HCT116 (cell line): ENCODE data around the gene NACC2. TPM values are rescaled to one million over a fixed set of nuclear protein-coding genes. Genes with fewer than 3 reads are reported as not detected.

Experiments
- ATAC-seq: fragments of 200-7000 bp; cut with Tn5 transposase; 2 replicates; pipeline ENCODE4 v1.9.1; 2020; ENCODE audit warnings: mild to moderate bottlenecking, moderate library complexity
- BruUV-seq: library from RNA; stranded (reverse); fragments of 400-500 nt; replicated peaks from 2 replicates; lab custom pipeline; 2021; lab: Mats Ljungman, UMichigan
- CTCF ChIA-PET: fragments of 300-600 bp; sonication (Branson Sonifier 250); formaldehyde crosslinking; loops from one replicate; lab custom pipeline; 2021; ENCODE audit warnings: antibody characterized with exemption; lab: Charles Lee
- POLR2A ChIA-PET: fragments of 300-600, 350-600 bp; sonication (Branson Sonifier 250); formaldehyde crosslinking; loops from one replicate; lab custom pipeline; 2021; ENCODE audit warnings: antibody characterized with exemption; lab: Charles Lee
- RAD21 ChIA-PET, 2 experiments: fragments of 300-600 bp; sonication (Branson Sonifier 250); formaldehyde crosslinking; loops; one replicate each; lab custom pipeline; 2023; ENCODE audit warnings: low total read pairs in 2 of 2; ENCODE audit not compliant: uncharacterized antibody in 2 of 2, unreplicated experiment in 2 of 2, low non-redundant PET in 1 of 2; lab: Charles Lee
- DNase-seq: peaks from one replicate; pipeline ENCODE4 v3.0.0-alpha.2; 2010; ENCODE audit warnings: low read depth, low spot score
- H2AFZ ChIP-seq: fragments of 200-600 bp; shearing (Covaris generic), sonication (generic); 2 replicates; pipeline ENCODE4 v1.6.1; 2017; ENCODE audit warnings: low read depth, mixed run types, mixed read lengths, antibody characterized with exemption, low read length; ENCODE audit not compliant: poor library complexity, severe bottlenecking
- H3K27ac ChIP-seq: 2 replicates; pipeline ENCODE4 v1.5.1; 2012; ENCODE audit warnings: low read depth, low read length
- H3K27me3 ChIP-seq: fragments of 200-600 bp; sonication (generic); 2 replicates; pipeline ENCODE4 v1.6.1; 2016; ENCODE audit warnings: mixed run types, low read length, mixed read lengths; ENCODE audit not compliant: insufficient read depth
- H3K36me3 ChIP-seq, 2 experiments: fragments of 200-500 bp in 1 of 2; fragments of 200-600 bp in 1 of 2; sonication (Bioruptor generic) in 1 of 2; sonication (generic) in 1 of 2; 2 replicates each; pipeline versions ENCODE4 v1.5.1 to v1.6.1; 2014 to 2016; ENCODE audit warnings: low read length in 2 of 2, inconsistent platforms in 1 of 2, mixed read lengths in 1 of 2, mixed run types in 1 of 2; ENCODE audit not compliant: insufficient read depth in 2 of 2, control insufficient read depth in 1 of 2
- H3K4me1 ChIP-seq, 2 experiments: fragments of 200-600 bp in 1 of 2; sonication (generic) in 1 of 2; 2 replicates each; pipeline versions ENCODE4 v1.5.1 to v1.6.1; 2012 to 2017; ENCODE audit warnings: low read length in 2 of 2, inconsistent platforms in 1 of 2, mild to moderate bottlenecking in 1 of 2, mixed read lengths in 1 of 2, mixed run types in 1 of 2, moderate library complexity in 1 of 2; ENCODE audit not compliant: insufficient read depth in 2 of 2, control insufficient read depth in 1 of 2
- H3K4me2 ChIP-seq: fragments of 200-600 bp; sonication (generic); 2 replicates; pipeline ENCODE4 v1.6.1; 2017; ENCODE audit warnings: mixed run types, low read length, mixed read lengths
- H3K4me3 ChIP-seq, 2 experiments: fragments of 200-600 bp in 1 of 2; sonication (generic) in 1 of 2; replicated peaks in 1 of 2; 2 replicates each; pipeline ENCODE4 v1.5.1; 2011 to 2016; ENCODE audit warnings: low read length in 2 of 2, control low read depth in 1 of 2, low read depth in 1 of 2, mild to moderate bottlenecking in 1 of 2, mixed read lengths in 1 of 2, mixed run types in 1 of 2
- H3K79me2 ChIP-seq: fragments of 200-600 bp; sonication (generic); 2 replicates; pipeline ENCODE4 v1.6.1; 2017; ENCODE audit warnings: mild to moderate bottlenecking, mixed run types, low read length, moderate library complexity, mixed read lengths; ENCODE audit not compliant: insufficient read depth
- H3K9ac ChIP-seq: fragments of 200-600 bp; sonication (generic); 2 replicates; pipeline ENCODE4 v1.6.1; 2016; ENCODE audit warnings: low read length, mixed read lengths
- H3K9me2 ChIP-seq: fragments of 200-600 bp; sonication (generic), shearing (Covaris generic); 2 replicates; pipeline ENCODE4 v1.6.1; 2017; ENCODE audit warnings: mixed run types, mild to moderate bottlenecking, moderate library complexity; ENCODE audit not compliant: insufficient read depth
- H3K9me3 ChIP-seq, 2 experiments: fragments of 200-500 bp in 1 of 2; fragments of 200-600 bp in 1 of 2; sonication (Bioruptor generic) in 1 of 2; sonication (generic) in 1 of 2; 2 replicates each; pipeline ENCODE4 v1.6.1; 2014 to 2017; ENCODE audit warnings: low read length in 2 of 2, mixed read lengths in 2 of 2, inconsistent platforms in 1 of 2, low read depth in 1 of 2, mild to moderate bottlenecking in 1 of 2, mixed run types in 1 of 2, moderate library complexity in 1 of 2; ENCODE audit not compliant: control insufficient read depth in 1 of 2, insufficient read depth in 1 of 2
- H4K20me1 ChIP-seq: fragments of 200-600 bp; sonication (generic), shearing (Covaris generic); 2 replicates; pipeline ENCODE4 v1.6.1; 2017; ENCODE audit warnings: mixed run types, mild to moderate bottlenecking, moderate library complexity; ENCODE audit not compliant: insufficient read depth
- CTCF ChIP-seq, 3 experiments: fragments of 200-600 bp in 1 of 3; sonication (generic) in 1 of 3; IDR thresholded peaks in 2 of 3; conservative IDR thresholded peaks in 1 of 3; 2 replicates each; pipeline ENCODE4 v1.5.1; 2012 to 2017; ENCODE audit warnings: low read depth in 2 of 3, low read length in 2 of 3, antibody characterized with exemption in 1 of 3, borderline replicate concordance in 1 of 3, control low read depth in 1 of 3, mild to moderate bottlenecking in 1 of 3, mixed read lengths in 1 of 3, mixed run types in 1 of 3, moderate library complexity in 1 of 3; ENCODE audit not compliant: insufficient read depth in 1 of 3
- ZBTB33 ChIP-seq: IDR thresholded peaks from 2 replicates; pipeline ENCODE4 v1.6.1; 2011; ENCODE audit warnings: mild to moderate bottlenecking, low read length, moderate library complexity; ENCODE audit not compliant: insufficient replicate concordance; ENCODE audit errors: extremely low read depth
- intact Hi-C: fragments of 100-400 bp; cut with micrococcal nuclease; formaldehyde crosslinking; loops from 2 replicates; pipeline ENCODE4 v1.10.0; 2022
- total RNA-seq: library from RNA; stranded (reverse); gene quantifications from one replicate; pipeline ENCODE4 v1.2.1, GENCODE V29; 2021; ENCODE audit not compliant: unreplicated experiment

NACC2 gene
- total RNA-seq, 1 experiment from 2014 or later: 27.8 TPM

- BruUV-seq: no TSS peak
- H3K36me3 ChIP-seq: no peaks in the 10 kb centered on the region
- peak; percentile 44; the same call in 1 of the 2 replicates for ATAC-seq
- intact Hi-C loops: no loop called here
- no peaks in the 10 kb centered on the region for H4K20me1 ChIP-seq
- no peak for DNase-seq
- CTCF ChIA-PET: no interaction called here
- H3K9ac ChIP-seq: no peak overlapping the region
- no peak overlapping the region for H3K27ac ChIP-seq
- RAD21 ChIA-PET: no interaction called here
- H3K27me3 ChIP-seq: no peaks in the 10 kb centered on the region
- TF ChIP-seq ZBTB33 (no peak), CTCF (IDR thresholded peaks at IDR 0.05 in 2 of 3, conservative IDR thresholded peaks at IDR 0.05 in 1 of 3; ENCODE audit: borderline replicate concordance in 1 of 3, insufficient read depth in 1 of 3, low read depth in 2 of 3, low read length in 2 of 3) (peak in 2 of 3 experiments; percentile 10 to 39; a peak in 2 of 6 replicates)
- H2AFZ ChIP-seq: no peak overlapping the region
- no peak overlapping the region for H3K4me2 ChIP-seq
- no peak overlapping the region for H3K4me3 ChIP-seq
- no peaks in the 10 kb centered on the region for H3K9me2 ChIP-seq
- H3K9me3 ChIP-seq: no peaks in the 10 kb centered on the region
- peaks cover 45% of the 10 kb centered on the region for H3K79me2 ChIP-seq
- POLR2A ChIA-PET: no interaction called here
- H3K4me1 ChIP-seq: no peaks in the 10 kb centered on the region
Observed at GRCh38 chr9:136021872-136022681, 73.0 kb downstream of the NACC2 start.
